K562 treated with DMSO at 1 percent for 4 hours (cell line): ENCODE results near the gene WFDC6. TPM values are rescaled to one million over a fixed set of nuclear protein-coding genes. Genes with fewer than 3 reads are reported as not detected.

Source experiments
- total RNA-seq: library from RNA; unstranded; fragments of 300-600 nt; gene quantifications from 2 replicates; pipeline ENCODE4 v1.2.3, GENCODE V29; 2022; ENCODE audit not compliant: insufficient read depth

WFDC6 gene
- total RNA-seq: not detected in 2 replicates

GRCh38 chr20:45539382-45539781 is at the start of gene WFDC6:
WFDC6 (minus strand) TSS chr20:45539482; CDS start chr20:45539407, 75 bp downstream.

GRCh38 chr20:45579184-45579583 is 39.9 kb upstream of the WFDC6 start, which contains the start of gene WFDC8:
WFDC8 (minus strand) TSS chr20:45579284; CDS start chr20:45579247, 37 bp downstream.

DNA sequence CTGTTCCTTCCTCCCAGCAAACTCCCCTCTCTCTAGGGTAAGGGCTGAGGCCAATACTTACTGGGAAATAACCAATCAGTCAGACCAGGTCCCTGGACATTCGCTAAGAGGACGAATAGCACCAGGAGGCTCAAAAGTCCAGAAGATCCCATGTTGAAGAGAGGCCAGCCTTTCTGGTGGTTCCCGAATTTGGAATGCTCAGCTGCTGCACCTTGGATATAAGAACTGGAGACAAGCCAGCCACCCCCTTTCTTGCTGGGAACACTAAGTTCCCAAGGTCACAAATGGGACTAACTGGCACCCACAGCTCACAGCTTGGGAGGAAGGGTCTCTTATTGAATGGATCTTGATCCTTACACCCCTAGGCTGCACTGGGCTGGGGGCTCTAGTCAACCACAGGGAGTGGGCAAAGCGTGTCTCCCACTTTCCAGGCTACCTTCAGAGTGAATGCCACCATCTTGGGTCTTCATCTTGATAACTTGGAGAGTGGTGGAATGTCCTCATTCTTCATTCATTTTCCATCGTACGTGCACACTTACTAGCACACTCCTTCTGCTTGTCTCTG is 8.0 kb upstream of the WFDC6 start, which contains the start of gene EPPIN:
EPPIN (minus strand) TSS at position 196 of the 565 bp plus-strand sequence; CDS start at position 152, 44 bp downstream.

DNA sequence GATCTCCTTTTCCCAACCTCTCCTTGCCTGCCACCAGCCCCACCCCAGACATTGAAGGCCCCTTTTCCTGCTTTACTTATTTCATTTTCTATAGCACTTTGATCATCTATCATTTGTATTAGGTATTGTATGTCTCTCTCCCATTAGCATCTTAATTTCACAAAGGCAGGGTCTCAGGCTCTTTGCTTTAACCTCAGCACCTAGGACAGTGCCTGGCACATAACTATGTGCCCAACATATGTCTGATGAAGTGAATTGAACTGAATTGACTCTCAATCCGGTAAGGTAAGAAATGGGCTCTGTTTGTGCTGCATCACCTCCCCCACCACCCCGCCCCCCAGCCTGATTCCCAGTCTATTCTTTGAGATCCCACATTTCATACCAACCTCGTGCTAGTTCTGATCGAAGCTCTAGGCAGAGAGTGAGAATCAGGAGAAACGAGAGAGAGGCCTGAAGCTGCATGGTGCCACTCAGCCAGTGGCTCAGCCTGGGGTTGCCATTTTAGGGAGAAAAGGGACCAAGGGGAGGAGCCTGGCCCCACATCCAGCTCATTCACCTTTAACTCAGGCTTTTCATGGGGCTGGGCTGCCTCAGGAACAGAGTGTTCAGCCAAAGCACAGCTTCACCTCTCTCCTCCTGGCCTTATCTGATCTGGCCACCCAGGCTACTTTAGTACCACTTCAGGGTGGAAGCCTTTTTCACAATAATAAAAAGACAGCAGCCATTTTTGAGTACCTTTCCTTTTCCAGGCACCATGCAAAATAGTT is 24.0 kb downstream of the WFDC6 start, which contains the start of gene SPINT3:
SPINT3 (minus strand) TSS at position 476 of the 767 bp plus-strand sequence; CDS start at position 462, 14 bp downstream.

Other genes starting within 250 kb of the WFDC6 start
- gene RBPJL, start 232.6 kb downstream of the WFDC6 start, total RNA-seq: not detected in 2 replicates
- gene MATN4, start 231.2 kb downstream of the WFDC6 start, total RNA-seq: not detected in 2 replicates
- 10.1 and 13.5 TPM in 2 replicates for gene SDC4, start 191.1 kb downstream of the WFDC6 start, total RNA-seq
- 10.9 and 16.0 TPM in 2 replicates for gene SYS1, start 176.3 kb downstream of the WFDC6 start, total RNA-seq
- gene TP53TG5, start 161.2 kb downstream of the WFDC6 start, total RNA-seq: not detected in 2 replicates
- gene DBNDD2, start 131.2 kb downstream of the WFDC6 start, total RNA-seq: 66.5 and 84.8 TPM in 2 replicates
- 91.8 and 108 TPM in 2 replicates for gene PIGT, start 123.3 kb downstream of the WFDC6 start, total RNA-seq
- not detected in 2 replicates for gene WFDC2, start 69.7 kb downstream of the WFDC6 start, total RNA-seq
- not detected in 2 replicates for gene SPINT3, start 23.9 kb downstream of the WFDC6 start, total RNA-seq
- not detected in 2 replicates for gene EPPIN, start 7.9 kb upstream of the WFDC6 start, total RNA-seq
- not detected in 2 replicates for gene WFDC8, start 39.8 kb upstream of the WFDC6 start, total RNA-seq
- gene WFDC10A, start 90.3 kb upstream of the WFDC6 start, total RNA-seq: not detected in 2 replicates
- gene WFDC9, start 91.8 kb upstream of the WFDC6 start, total RNA-seq: not detected in 2 replicates
- not detected in 2 replicates for gene WFDC11, start 130.8 kb upstream of the WFDC6 start, total RNA-seq
- gene WFDC13, start 162.6 kb upstream of the WFDC6 start, total RNA-seq: not detected in 2 replicates
- gene WFDC10B, start 165.5 kb upstream of the WFDC6 start, total RNA-seq: not detected in 2 replicates
- not detected in 2 replicates for gene SPINT4, start 182.9 kb upstream of the WFDC6 start, total RNA-seq